HCT116 (cell line): ENCODE measurements around the gene WASF2. TPM values are rescaled to one million over a fixed set of nuclear protein-coding genes. Genes with fewer than 3 reads are reported as not detected.

Source experiments
- ATAC-seq: fragments of 200-7000 bp; cut with Tn5 transposase; 2 replicates; pipeline ENCODE4 v1.9.1; 2020; ENCODE audit warnings: mild to moderate bottlenecking, moderate library complexity
- BruUV-seq: library from RNA; stranded (reverse); fragments of 400-500 nt; replicated peaks from 2 replicates; lab custom pipeline; 2021; lab: Mats Ljungman, UMichigan
- CTCF ChIA-PET: fragments of 300-600 bp; sonication (Branson Sonifier 250); formaldehyde crosslinking; loops from one replicate; lab custom pipeline; 2021; ENCODE audit warnings: antibody characterized with exemption; lab: Charles Lee
- POLR2A ChIA-PET: fragments of 300-600, 350-600 bp; sonication (Branson Sonifier 250); formaldehyde crosslinking; loops from one replicate; lab custom pipeline; 2021; ENCODE audit warnings: antibody characterized with exemption; lab: Charles Lee
- RAD21 ChIA-PET, 2 experiments: fragments of 300-600 bp; sonication (Branson Sonifier 250); formaldehyde crosslinking; loops; one replicate each; lab custom pipeline; 2023; ENCODE audit warnings: low total read pairs in 2 of 2; ENCODE audit not compliant: uncharacterized antibody in 2 of 2, unreplicated experiment in 2 of 2, low non-redundant PET in 1 of 2; lab: Charles Lee
- DNase-seq: peaks from one replicate; pipeline ENCODE4 v3.0.0-alpha.2; 2010; ENCODE audit warnings: low read depth, low spot score
- H2AFZ ChIP-seq: fragments of 200-600 bp; shearing (Covaris generic), sonication (generic); 2 replicates; pipeline ENCODE4 v1.6.1; 2017; ENCODE audit warnings: low read depth, mixed run types, mixed read lengths, antibody characterized with exemption, low read length; ENCODE audit not compliant: poor library complexity, severe bottlenecking
- H3K27ac ChIP-seq: 2 replicates; pipeline ENCODE4 v1.5.1; 2012; ENCODE audit warnings: low read depth, low read length
- H3K27me3 ChIP-seq: fragments of 200-600 bp; sonication (generic); 2 replicates; pipeline ENCODE4 v1.6.1; 2016; ENCODE audit warnings: mixed run types, low read length, mixed read lengths; ENCODE audit not compliant: insufficient read depth
- H3K36me3 ChIP-seq, 2 experiments: fragments of 200-500 bp in 1 of 2; fragments of 200-600 bp in 1 of 2; sonication (Bioruptor generic) in 1 of 2; sonication (generic) in 1 of 2; 2 replicates each; pipeline versions ENCODE4 v1.5.1 to v1.6.1; 2014 to 2016; ENCODE audit warnings: low read length in 2 of 2, inconsistent platforms in 1 of 2, mixed read lengths in 1 of 2, mixed run types in 1 of 2; ENCODE audit not compliant: insufficient read depth in 2 of 2, control insufficient read depth in 1 of 2
- H3K4me1 ChIP-seq, 2 experiments: fragments of 200-600 bp in 1 of 2; sonication (generic) in 1 of 2; 2 replicates each; pipeline versions ENCODE4 v1.5.1 to v1.6.1; 2012 to 2017; ENCODE audit warnings: low read length in 2 of 2, inconsistent platforms in 1 of 2, mild to moderate bottlenecking in 1 of 2, mixed read lengths in 1 of 2, mixed run types in 1 of 2, moderate library complexity in 1 of 2; ENCODE audit not compliant: insufficient read depth in 2 of 2, control insufficient read depth in 1 of 2
- H3K4me2 ChIP-seq: fragments of 200-600 bp; sonication (generic); 2 replicates; pipeline ENCODE4 v1.6.1; 2017; ENCODE audit warnings: mixed run types, low read length, mixed read lengths
- H3K4me3 ChIP-seq, 2 experiments: fragments of 200-600 bp in 1 of 2; sonication (generic) in 1 of 2; replicated peaks in 1 of 2; 2 replicates each; pipeline ENCODE4 v1.5.1; 2011 to 2016; ENCODE audit warnings: low read length in 2 of 2, control low read depth in 1 of 2, low read depth in 1 of 2, mild to moderate bottlenecking in 1 of 2, mixed read lengths in 1 of 2, mixed run types in 1 of 2
- H3K79me2 ChIP-seq: fragments of 200-600 bp; sonication (generic); 2 replicates; pipeline ENCODE4 v1.6.1; 2017; ENCODE audit warnings: mild to moderate bottlenecking, mixed run types, low read length, moderate library complexity, mixed read lengths; ENCODE audit not compliant: insufficient read depth
- H3K9ac ChIP-seq: fragments of 200-600 bp; sonication (generic); 2 replicates; pipeline ENCODE4 v1.6.1; 2016; ENCODE audit warnings: low read length, mixed read lengths
- H3K9me2 ChIP-seq: fragments of 200-600 bp; sonication (generic), shearing (Covaris generic); 2 replicates; pipeline ENCODE4 v1.6.1; 2017; ENCODE audit warnings: mixed run types, mild to moderate bottlenecking, moderate library complexity; ENCODE audit not compliant: insufficient read depth
- H3K9me3 ChIP-seq, 2 experiments: fragments of 200-500 bp in 1 of 2; fragments of 200-600 bp in 1 of 2; sonication (Bioruptor generic) in 1 of 2; sonication (generic) in 1 of 2; 2 replicates each; pipeline ENCODE4 v1.6.1; 2014 to 2017; ENCODE audit warnings: low read length in 2 of 2, mixed read lengths in 2 of 2, inconsistent platforms in 1 of 2, low read depth in 1 of 2, mild to moderate bottlenecking in 1 of 2, mixed run types in 1 of 2, moderate library complexity in 1 of 2; ENCODE audit not compliant: control insufficient read depth in 1 of 2, insufficient read depth in 1 of 2
- H4K20me1 ChIP-seq: fragments of 200-600 bp; sonication (generic), shearing (Covaris generic); 2 replicates; pipeline ENCODE4 v1.6.1; 2017; ENCODE audit warnings: mixed run types, mild to moderate bottlenecking, moderate library complexity; ENCODE audit not compliant: insufficient read depth
- CBX3 ChIP-seq: IDR thresholded peaks from 2 replicates; pipeline ENCODE4 v1.6.1; 2012; ENCODE audit warnings: low read depth
- MAX ChIP-seq: IDR thresholded peaks from 2 replicates; pipeline ENCODE4 v1.6.1; 2012
- ZFX ChIP-seq: fragments of 450-650 bp; IDR thresholded peaks from 2 replicates; pipeline ENCODE4 v1.6.1; 2017
- ZNF274 ChIP-seq: fragments of 200-500 bp; sonication (Bioruptor generic); IDR thresholded peaks from 2 replicates; pipeline ENCODE4 v1.6.1; 2014; ENCODE audit warnings: mild to moderate bottlenecking, low read depth, low read length, inconsistent platforms
- intact Hi-C: fragments of 100-400 bp; cut with micrococcal nuclease; formaldehyde crosslinking; loops from 2 replicates; pipeline ENCODE4 v1.10.0; 2022
- total RNA-seq: library from RNA; stranded (reverse); gene quantifications from one replicate; pipeline ENCODE4 v1.2.1, GENCODE V29; 2021; ENCODE audit not compliant: unreplicated experiment

Gene WASF2
- total RNA-seq, 1 experiment from 2014 or later, result 111 TPM

GRCh38 chr1:27447883-27448282 lies 42.1 kb downstream of the WASF2 start:
- ATAC-seq (no peak), DNase-seq (no peak)
- CTCF ChIA-PET, result no interaction called here
- intact Hi-C loops, result no loop called here
- Histone ChIP-seq H3K27me3 (no peaks in the 10 kb centered on the region), H3K79me2 (peaks cover 76% of the 10 kb centered on the region), H3K36me3 (no peaks in the 10 kb centered on the region), H3K27ac (no peak overlapping the region), H3K4me2 (no peak overlapping the region), H2AFZ (no peak overlapping the region), H3K9me2 (no peaks in the 10 kb centered on the region), H4K20me1 (peaks cover 16% of the 10 kb centered on the region), H3K4me3 (no peak overlapping the region), H3K9ac (no peak overlapping the region), H3K9me3 (no peaks in the 10 kb centered on the region), H3K4me1 (peaks cover 0 to 6% of the 10 kb centered on the region in 2 experiments; a peak in 1 of 4 replicates)
- no peak for TF ChIP-seq ZFX
- no peak for TF ChIP-seq CBX3
- POLR2A ChIA-PET, result no interaction called here
- RAD21 ChIA-PET, result no interaction called here
- BruUV-seq, result no TSS peak

- RAD21 ChIA-PET, result no interaction called here
- POLR2A ChIA-PET, result no interaction called here
- no TSS peak for BruUV-seq
Measured at GRCh38 chr1:27447399-27447798, 42.6 kb downstream of the WASF2 start.

More at GRCh38 chr1:27447399-27447798, 42.6 kb downstream of the WASF2 start:
- Histone ChIP-seq H3K9me2 (no peaks in the 10 kb centered on the region), H3K27me3 (no peaks in the 10 kb centered on the region), H3K4me1 (peaks cover 0 to 6% of the 10 kb centered on the region in 2 experiments; a peak in 1 of 4 replicates), H3K9ac (no peak overlapping the region), H4K20me1 (peaks cover 16% of the 10 kb centered on the region), H3K4me3 (no peak overlapping the region), H3K27ac (no peak overlapping the region), H3K9me3 (no peaks in the 10 kb centered on the region), H3K79me2 (peaks cover 75% of the 10 kb centered on the region), H2AFZ (no peak overlapping the region), H3K4me2 (no peak overlapping the region), H3K36me3 (no peaks in the 10 kb centered on the region)
- DNase-seq (no peak), ATAC-seq (no peak)
- intact Hi-C loops, result no loop called here
- CTCF ChIA-PET, result no interaction called here
- no peak for TF ChIP-seq MAX
- TF ChIP-seq ZNF274, result no peak
